GM12892 (cell line): Measurements from ENCODE around the gene DMBX1.

Source experiments
- POLR2A ChIP-seq: IDR thresholded peaks from 2 replicates; pipeline ENCODE4 v1.6.1; 2011; ENCODE audit warnings: low read depth, low read length, control low read depth
- POLR2AphosphoS5 ChIP-seq: IDR thresholded peaks from 2 replicates; pipeline ENCODE4 v1.6.1; 2011; ENCODE audit warnings: low read depth, low read length, control low read depth
- TAF1 ChIP-seq: IDR thresholded peaks from 2 replicates; pipeline ENCODE4 v1.6.1; 2011; ENCODE audit warnings: low read depth, mild to moderate bottlenecking, control low read depth, low read length, borderline replicate concordance

DNA sequence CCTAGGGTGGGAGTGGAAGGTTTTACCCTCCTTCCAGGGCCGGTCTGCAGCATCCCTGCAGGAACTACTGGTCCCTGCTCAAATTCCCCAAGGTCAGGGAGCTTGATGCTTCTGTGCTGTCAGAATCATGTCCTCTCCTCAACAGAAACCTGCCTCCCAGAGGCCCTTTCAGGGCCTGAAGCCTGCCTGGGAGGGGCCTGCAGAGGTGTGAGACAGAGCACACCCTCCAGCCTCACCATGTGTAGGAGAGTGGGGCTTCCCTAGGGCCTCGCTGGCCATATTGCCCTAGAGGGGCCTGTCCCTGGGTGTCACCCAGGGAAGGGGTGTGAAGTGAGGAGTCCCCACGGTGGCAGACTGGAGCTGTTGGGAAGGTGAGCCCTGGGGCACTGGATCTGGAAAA, 40.7 kb downstream of the DMBX1 start:
- TF ChIP-seq TAF1 = no peak
- TF ChIP-seq POLR2AphosphoS5 = no peak
- no peak for TF ChIP-seq POLR2A
